ENCODE measurements around the gene DEAF1.

- TF ChIP-seq EZH2 (IDR thresholded peaks at IDR 0.05; ENCODE audit: low read length), result no peak
- TF ChIP-seq, protein P1, sequence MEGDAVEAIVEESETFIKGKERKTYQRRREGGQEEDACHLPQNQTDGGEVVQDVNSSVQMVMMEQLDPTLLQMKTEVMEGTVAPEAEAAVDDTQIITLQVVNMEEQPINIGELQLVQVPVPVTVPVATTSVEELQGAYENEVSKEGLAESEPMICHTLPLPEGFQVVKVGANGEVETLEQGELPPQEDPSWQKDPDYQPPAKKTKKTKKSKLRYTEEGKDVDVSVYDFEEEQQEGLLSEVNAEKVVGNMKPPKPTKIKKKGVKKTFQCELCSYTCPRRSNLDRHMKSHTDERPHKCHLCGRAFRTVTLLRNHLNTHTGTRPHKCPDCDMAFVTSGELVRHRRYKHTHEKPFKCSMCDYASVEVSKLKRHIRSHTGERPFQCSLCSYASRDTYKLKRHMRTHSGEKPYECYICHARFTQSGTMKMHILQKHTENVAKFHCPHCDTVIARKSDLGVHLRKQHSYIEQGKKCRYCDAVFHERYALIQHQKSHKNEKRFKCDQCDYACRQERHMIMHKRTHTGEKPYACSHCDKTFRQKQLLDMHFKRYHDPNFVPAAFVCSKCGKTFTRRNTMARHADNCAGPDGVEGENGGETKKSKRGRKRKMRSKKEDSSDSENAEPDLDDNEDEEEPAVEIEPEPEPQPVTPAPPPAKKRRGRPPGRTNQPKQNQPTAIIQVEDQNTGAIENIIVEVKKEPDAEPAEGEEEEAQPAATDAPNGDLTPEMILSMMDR (optimal IDR thresholded peaks at IDR 0.05 in 1 of 3, IDR thresholded peaks at IDR 0.05 in 1 of 3, conservative IDR thresholded peaks at IDR 0.05 in 1 of 3; ENCODE audit: extremely low read depth in 1 of 3, insufficient read depth in 2 of 3, low read length in 3 of 3), result no peak
Measured at GRCh38 chr11:606245-606644, 88.8 kb downstream of the DEAF1 start.

Data from keratinocyte (primary cell).